Measurements from ENCODE around the gene MUC12.

Gene MUC12

DNA sequence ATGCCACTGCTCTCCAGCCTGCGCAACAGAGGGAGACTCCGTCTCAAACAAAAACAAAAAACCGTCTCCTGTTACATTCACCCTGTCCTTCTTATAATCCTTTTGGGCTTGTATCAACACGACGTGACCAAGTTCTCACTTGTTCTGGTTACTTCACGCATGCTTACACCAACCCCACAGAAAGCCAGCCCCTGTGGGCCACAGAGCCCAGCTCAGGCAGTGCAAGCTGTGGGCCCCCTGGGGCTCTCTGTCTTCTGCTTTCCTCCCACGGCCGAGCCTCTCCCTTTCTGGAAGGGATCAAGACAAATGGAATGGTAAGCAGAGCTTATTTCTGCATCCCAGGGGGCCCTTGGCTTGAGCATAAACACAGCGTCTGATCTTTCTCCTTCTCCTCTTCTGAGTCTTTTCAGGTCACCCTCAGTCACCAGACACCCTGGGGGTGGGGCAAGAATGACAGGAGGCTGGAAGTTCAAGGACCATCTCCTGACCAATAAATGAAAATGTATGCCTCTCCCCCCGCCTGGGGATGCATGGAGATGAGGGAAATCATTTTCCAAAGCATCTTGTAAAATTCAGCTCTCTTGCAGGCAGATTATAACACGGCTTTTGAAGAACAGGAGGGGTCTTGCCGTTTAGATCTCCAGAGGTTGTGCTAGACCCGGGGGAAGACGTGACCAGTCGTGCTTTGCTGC is 96.9 kb downstream of the MUC12 start:
- DNase-seq (ENCODE audit: low read depth, low spot score), result peak; percentile 50

DNA sequence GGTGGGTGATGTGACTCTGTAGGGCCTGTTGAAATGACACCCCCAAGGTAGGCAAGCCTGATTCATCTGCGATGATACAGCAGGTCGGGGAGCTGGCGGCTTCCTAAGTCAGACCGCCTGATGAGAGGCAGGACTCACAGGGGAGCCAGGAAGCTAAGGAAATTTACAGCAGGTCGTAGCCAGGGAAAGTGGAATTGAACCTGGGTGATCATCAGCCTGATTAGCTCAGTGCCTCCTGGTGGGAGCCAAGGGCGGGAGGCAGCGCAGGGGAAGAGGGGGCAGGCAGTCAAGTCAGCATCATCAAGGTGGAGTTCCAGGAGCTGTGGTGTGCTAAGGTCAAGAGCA is 97.4 kb downstream of the MUC12 start:
- no peak for DNase-seq (ENCODE audit: low read depth, low spot score)

DNA sequence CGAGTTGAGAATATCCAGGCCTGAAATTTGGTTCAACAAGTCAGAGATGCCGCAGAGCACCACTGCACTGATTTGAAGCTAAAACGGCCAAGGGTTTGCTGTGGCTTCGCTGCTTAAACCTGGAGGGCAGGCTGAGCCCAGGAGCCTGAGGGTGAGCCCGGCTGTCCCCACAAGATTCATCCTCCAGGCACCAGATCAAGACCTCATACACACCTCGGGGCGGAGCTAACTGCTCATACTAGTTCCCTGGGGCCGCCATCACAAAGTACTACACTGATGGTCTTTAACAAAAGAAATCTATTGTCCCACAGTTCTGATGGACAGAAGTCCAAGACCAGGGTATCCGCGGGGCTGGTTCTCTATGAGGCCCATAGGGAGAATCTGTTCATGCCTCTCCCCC is 99.0 kb downstream of the MUC12 start:
- no peak for DNase-seq (ENCODE audit: low read depth, low spot score)
